ENCODE measurements around the gene TMEM200B. TPM values are rescaled to one million over a fixed set of nuclear protein-coding genes. Genes with fewer than 3 reads are reported as not detected.
A peak's percentile ranks its signal among the peaks of the same experiment; 100 is the strongest.
"Not testable (repeated sequence)": the region's sequence is repeated elsewhere in the genome, so short reads cannot be mapped to it uniquely, and the experiment has no call there.

Gene TMEM200B
- total RNA-seq, 1 experiment from 2014 or later, result 0.03 TPM

GRCh38 chr1:29134695-29135028 lies 11.0 kb upstream of the TMEM200B start:
- DNase-seq (ENCODE audit: low spot score), result no peak

GRCh38 chr1:29133861-29134694 lies 10.4 kb upstream of the TMEM200B start:
- DNase-seq (ENCODE audit: low spot score), result no peak

DNA sequence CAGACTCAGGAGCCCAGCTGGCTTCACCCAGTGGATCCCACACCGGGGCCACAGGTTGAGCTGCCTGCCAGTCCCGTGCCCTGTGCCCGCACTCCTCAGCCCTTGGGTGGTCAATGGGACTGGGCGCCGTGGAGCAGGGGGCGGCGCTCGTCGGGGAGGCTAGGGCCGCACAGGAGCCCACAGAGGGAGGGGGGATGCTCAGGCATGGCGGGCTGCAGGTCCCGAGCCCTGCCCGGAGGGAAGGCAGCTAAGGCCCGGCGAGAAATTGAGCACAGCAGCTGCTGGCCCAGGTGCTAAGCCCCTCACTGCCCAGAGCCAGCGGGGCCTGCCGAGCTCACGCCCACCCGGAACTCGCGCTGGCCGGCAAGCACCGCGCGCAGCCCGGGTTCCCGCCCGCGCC lies 7.4 kb upstream of the TMEM200B start:
- DNase-seq (ENCODE audit: low spot score), result not testable (repeated sequence)

DNA sequence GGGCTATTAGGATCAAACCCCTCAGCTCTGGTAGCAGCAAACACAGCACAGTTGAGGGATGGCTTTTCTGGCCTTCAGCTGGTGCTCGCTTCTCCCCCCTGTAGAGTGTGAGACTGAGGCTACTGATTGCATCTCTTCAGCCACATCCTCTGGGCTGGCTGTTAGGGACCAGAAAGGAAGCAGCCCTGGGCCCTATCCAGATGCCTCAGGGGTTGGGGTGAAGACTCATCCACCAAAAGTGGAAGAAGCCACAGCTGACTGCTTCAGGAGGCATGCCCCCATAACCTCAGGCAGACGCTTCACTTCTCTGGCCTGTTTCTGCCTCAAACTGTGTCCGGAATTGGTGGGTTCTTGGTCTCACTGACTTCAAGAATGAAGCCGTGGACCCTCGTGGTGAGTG lies 6.2 kb upstream of the TMEM200B start:
- DNase-seq (ENCODE audit: low spot score), result no peak

DNA sequence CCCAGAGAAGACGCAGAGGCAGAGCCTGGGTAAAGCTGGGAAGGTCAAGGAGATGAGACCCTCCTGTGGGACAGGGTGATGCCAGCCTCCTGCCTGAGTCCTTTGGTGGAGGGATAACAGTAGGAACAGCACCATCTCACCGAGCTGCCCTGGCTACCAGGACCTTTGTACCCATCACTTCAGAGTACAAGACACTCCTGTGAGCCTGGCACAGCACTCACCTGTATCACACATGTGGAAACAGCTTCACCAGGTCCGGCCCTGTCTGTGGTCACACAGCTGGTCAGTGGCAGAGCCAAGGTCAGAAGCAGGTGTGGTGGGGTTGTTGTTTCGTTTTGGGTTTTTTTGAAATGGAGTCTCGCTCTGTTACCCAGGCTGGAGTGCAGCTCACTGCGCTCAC lies 5.0 kb upstream of the TMEM200B start:
- DNase-seq (ENCODE audit: low spot score), result no peak

DNA sequence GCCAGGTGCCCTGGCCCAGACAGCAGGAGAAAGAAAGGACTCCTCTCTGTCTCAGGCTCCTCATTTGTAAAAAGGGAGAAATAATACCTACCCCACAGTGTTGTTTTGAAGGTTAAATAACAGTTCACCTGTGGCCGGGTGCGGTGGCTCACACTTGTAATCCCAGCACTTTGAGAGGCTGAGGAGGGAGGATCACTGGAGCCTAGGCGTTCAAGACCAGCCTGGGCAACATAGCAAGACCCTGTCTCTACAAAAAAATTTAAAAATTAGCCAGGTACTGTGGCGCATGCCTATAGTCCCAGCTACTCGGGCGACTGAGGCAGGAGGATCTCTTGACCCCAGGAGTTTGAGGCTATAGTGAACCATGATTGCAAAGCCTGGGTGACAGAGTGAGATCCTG lies 2.5 kb upstream of the TMEM200B start:
- no peak for DNase-seq (ENCODE audit: low spot score)

DNA sequence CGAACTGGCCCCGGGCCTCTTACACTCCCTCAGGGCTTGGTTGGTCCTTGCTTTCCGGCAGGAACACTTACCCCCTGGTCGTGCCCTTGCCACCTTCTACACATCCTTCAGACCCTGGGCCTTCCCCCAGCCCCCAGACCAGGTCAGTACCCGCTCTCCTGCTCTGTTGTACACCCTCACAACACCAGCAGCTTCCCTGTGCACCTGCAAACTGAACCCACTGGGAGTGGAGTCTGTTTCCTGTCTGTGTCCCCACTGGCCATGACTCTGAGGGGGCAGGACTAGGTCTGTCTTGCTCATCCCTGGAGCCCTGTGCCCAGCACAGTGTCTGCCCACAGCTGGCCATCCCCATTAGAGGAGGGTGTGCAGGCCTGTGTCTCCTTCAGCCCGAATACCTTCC lies 2.1 kb upstream of the TMEM200B start:
- no peak for DNase-seq (ENCODE audit: low spot score)

- no peak for DNase-seq (ENCODE audit: low spot score)
These were observed 1.5 kb upstream of the TMEM200B start for GRCh38 chr1:29125237-29125641.

DNA sequence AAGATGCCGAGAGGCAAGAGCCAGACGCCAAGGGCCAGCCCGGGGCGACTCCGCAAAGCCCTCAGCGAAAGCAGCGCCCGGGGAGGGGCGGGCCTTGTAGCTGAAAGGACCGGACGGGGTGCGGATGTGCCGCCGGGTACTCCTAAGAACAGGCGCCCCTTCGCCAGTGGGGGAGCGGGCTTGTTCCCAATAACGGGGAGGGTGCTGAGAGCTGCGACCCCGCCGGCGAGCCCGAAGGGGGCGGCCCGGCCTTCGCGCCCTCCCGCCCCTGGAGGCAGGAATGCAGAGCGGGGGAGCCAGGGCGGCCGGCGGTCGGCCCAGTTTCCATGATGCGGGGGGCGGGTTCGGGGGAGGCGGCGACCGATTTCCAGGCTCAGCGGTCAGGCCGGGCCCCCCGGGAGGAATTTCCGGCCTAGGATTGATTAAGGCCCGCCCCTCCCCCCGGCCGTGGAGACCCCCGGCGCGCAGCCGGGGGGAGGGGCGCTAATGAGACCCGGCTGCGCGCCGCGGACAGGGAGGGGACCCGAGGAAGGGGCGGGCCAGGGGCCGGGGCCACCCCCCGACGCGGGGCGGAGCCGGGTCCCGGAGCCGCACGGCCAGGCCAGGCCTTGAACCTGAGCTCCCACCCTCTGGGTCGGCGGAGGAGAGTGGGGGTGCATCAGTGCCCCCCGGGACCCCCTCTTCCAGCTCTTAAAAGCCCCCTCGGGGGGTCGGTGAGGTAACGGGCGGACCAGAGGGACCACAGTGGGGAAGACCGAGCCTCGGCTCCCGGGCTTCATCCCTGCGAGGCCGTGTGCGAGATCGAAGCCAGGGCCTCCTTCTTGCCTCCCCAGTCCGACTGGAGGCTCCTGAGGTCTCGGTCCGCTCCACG lies 898 bp upstream of the TMEM200B start:
- DNase-seq (ENCODE audit: low spot score), result peak; percentile 18

GRCh38 chr1:29123053-29123886 lies 433 bp downstream of the TMEM200B start:
- no peak for DNase-seq (ENCODE audit: low spot score)

DNA sequence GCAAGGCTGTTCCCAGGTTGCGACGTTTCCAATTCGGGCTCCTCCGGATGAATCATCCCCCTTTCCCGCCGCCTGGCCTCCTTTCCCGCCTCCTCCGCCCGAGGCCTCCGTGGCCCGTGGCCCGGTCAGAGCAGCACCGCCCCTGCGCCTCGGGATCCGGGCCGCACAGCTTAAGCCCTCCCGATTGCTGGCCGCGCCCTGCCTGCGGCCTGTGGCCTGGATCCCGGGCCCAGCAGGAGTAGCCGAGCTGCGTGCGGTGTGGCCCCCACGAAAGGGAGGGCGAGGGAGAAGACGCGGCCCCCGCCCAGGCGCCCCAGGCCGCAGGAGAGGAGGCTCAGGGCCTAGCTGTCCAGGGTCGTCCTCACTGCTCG lies 1.0 kb downstream of the TMEM200B start:
- no peak for DNase-seq (ENCODE audit: low spot score)

- DNase-seq (ENCODE audit: low spot score), result no peak
These were observed 1.6 kb downstream of the TMEM200B start for GRCh38 chr1:29121936-29122681.

GRCh38 chr1:29121516-29121935 lies 2.2 kb downstream of the TMEM200B start:
- DNase-seq (ENCODE audit: low spot score), result no peak

- no peak for DNase-seq (ENCODE audit: low spot score)
These were observed 2.7 kb downstream of the TMEM200B start for GRCh38 chr1:29120947-29121485.

- DNase-seq (ENCODE audit: low spot score), result no peak
These were observed 3.3 kb downstream of the TMEM200B start for GRCh38 chr1:29120367-29120766.

GRCh38 chr1:29119121-29119929 lies 4.4 kb downstream of the TMEM200B start:
- no peak for DNase-seq (ENCODE audit: low spot score)

DNA sequence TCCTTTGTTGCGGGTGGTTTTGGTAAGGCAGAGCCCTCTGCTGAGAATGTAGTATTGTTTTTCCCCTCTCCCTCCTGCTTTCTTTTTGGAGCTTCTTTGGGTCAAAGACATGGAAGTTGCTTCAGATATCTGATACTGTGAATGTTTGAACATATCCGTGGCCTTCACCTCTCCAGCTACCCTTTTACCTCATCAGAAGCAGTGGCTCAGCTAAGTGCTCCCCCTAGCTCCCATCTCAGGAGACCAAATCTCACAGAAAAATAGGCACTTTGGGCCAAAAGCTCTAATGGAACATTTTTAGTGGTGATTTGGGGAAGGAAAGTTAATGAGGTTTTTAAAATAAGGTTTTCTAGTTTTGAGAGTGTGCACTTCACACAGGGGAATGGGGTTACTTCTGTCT lies 6.3 kb downstream of the TMEM200B start:
- DNase-seq (ENCODE audit: low spot score), result no peak

DNA sequence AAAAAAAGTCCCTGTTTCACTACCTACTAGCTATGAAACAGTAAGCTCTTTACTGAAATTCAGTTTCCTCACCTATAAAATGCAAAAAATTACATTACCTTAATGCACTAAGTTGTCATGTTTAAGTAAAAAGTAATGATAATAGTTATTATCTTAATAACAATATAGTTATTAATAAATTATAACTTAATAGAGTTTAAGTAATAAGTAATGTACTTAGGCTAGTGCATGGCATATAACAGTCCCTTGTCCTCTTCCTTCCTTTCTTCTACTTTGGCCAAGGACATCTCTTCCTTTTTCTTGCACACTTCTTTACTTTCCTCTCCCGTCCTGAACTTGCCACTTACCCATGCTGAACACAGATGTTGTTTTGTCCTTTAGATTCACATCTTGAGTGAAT lies 9.0 kb downstream of the TMEM200B start:
- no peak for DNase-seq (ENCODE audit: low spot score)

DNA sequence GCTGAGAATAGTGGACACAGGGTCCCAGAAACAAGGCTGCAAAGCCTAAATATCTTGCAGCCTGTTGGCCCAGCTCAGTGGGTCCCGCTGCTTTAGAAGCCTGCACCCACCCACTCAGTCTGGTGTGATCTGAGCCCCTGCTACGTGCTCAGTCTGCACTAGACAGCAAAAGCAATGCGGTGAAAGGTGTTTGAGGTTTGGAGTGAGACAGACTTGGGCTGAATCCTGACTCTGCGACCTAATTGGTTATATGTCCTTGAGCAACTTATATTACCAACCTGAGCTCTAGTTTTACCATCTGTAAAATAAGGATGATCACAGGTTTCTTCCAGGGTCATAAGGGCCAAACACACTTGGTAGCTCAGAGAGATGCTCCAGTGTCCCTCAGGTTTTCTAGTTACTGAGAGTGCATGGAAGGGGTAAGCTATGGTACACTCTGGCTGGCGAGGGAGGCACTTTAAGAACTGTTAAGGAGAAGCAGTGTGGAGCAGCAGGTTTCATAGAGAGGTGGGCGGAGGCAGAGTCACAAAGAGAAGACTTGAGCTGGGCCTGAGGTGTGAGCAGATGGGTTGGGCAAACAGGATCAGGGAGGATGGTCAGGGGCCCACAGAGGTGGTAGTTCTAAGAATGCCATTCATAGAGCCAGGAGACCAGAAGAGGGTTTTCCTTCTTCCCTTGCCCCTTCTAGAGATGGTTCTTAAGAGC lies 10.1 kb downstream of the TMEM200B start:
- DNase-seq (ENCODE audit: low spot score), result no peak

All from A172 (cell line).